NCI-H2171 (cell line): ENCODE data around the gene HEATR3.

Experiments used
- DNase-seq: peaks from one replicate; lab custom pipeline; 2025; lab: John Stamatoyannopoulos, UW

HEATR3 gene

DNA sequence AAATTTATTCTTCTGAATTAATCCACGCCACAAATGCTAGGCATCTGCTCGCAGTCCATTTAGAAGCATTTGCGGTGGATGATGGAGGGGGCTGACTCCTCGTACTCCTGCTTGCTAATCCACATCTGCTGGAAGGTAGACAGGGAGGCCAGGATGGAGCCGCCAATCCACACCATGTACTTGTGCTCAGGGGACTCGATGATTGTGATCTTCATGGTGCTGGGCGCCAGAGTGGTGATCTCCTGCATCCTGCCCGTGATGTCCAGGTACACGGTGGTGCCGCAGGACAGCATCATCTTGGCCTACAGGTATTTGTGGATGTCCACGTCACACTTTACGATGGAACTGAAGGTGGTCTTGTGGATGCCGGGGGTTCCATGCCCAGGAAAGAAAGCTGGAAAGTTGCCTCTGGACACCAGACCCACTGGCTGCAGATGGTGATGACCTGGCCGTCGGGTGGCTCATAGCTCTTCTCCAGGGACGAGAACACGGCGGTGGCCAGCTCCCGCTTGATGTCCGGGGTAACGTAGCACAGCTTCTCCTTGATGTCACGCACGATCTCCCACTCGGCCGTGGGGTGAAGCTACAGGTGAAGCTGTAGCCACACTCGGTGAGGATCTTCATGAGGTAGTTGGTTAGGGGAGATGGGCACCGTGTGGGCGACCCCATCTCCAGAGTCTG lies 7.5 kb upstream of the HEATR3 start:
- DNase-seq: no peak

DNA sequence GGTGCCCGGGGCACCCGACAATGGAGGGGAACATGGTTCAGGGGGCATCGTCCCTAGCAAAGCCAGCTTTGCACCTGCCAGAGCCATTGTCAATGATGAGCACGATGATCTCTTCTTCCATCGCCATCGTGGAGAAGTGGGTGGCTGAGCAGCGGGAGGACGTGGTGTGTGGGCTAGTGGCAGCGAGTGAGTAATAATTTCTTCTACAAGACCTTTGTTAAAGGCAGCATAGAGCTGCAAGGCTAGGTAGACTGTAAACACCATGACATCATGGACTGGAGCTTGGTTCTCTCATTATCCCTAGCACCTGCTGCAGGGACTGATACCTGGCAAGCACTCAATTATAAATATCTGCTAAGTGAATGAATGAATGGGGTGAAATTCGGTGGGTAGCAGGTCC lies 6.7 kb upstream of the HEATR3 start:
- no peak for DNase-seq

DNA sequence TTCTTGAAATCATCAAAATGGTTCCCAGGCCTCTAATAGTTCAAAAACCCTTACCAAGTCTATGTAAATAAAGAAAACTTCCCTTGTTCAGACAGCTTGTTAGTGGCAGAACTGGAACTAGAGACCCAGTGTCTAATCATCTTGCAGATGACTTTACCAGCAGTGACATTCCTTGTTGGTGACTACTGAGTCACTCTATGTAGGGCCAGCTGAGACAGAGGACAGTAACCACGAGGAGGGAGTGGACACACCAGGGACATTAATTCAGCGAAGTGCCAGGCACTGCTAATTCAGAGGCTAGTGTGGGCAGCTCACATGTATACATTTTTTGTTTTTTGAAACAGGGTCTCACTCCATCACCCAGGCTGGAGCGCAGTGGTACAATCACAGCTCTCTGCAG lies 6.1 kb upstream of the HEATR3 start:
- DNase-seq: no peak

DNA sequence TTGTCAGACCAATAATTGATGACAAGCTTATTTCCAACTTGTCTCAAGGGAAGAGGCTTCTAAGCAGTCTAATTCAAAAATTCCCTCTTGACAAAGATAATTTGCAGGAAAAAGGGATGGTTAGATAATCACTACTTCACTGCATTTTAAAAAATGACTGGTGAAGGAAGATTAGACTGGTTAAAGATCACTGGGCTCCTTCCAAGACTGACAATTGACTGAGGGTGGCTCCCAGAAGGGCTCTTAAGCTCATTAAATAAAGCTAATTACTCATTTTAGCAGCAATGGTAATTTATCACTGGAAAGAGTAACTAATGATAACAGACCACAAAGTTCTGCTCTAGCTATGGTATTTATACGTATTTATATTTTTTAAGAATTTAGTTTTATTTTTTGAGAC lies 4.4 kb upstream of the HEATR3 start:
- DNase-seq: no peak

DNA sequence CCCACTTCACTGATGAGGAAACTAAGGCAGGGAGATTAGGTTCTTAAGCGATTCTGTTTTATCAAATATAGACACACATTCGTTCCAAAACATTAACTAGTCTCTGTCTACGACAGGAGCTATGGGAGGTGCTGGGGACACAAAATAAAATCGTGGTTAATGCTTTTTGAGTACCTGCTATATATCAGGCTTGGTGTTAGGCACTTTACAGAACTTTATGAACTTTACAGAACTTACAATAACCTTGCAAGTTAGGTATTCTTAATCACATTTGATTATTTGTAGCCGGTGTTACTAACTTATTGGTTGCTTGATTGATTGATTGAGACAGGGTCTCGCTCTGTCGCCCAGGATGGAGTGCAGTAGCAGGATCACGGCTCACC lies 538 bp upstream of the HEATR3 start:
- DNase-seq: no peak

DNA sequence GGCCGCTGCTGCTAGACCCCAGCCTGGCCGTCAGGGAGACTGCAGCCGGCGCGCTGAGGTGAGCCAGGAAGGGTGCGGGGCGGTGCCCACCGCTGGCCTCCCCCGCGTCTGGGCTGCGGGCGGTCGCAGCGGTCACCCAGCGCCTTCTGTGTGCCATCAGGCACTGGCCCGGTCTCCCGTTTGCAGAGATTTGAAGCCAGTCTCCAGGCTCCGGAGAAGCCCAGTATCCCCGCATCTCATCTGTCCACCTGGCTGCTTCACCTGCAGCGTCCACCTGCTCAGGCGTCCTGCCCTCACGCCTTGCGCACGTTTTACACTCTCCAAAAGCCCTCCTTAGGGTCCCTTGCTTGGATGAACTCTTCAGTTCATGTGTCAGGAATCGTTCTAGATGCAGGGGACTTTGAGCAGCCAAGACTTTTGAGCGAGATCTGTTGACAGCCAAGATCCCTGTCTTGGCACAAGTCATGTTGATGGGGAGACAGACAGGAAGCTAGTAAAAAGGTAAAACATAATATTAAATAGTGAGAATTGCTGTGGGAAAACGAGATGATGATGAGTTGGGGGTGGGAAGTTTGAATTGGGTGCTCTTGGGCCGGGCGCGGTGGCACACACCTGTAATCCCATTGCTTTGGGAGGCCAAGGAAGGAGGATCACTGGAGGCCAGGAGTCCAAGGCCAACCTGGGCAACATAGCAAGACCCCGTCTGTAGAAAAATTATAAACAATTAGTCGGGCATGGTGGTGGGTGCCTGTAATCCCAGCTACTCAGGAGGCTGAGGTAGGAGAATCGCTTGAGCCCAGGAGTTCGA lies 916 bp downstream of the HEATR3 start:
- DNase-seq: no peak

DNA sequence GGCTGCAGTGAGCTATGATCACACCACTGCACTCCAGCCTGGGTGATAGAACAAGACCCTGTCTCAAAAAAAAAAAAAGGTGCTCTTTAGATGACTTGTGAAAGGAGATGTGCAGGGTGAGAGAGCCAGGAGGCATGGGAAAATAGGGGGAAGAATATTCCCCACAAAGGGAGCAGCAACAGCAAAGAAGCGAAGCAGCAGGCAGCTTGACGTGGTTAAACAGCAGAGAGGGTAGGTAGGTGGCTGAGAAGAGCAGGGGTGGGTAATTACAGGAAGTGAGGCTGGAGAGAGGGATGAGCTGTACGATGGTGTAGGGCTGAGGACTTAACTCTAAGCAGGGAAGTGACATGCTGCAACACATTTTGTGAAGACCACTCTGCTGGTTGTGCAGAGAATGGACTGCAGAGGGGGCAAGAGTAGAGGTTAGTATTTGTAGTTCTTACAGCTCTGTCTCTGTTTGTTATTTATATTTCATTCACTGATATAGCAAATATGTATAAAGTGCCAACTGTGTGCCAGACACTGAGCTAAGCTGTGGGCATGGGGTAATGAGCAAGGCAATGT lies 1.6 kb downstream of the HEATR3 start:
- DNase-seq: peak; percentile 2

DNA sequence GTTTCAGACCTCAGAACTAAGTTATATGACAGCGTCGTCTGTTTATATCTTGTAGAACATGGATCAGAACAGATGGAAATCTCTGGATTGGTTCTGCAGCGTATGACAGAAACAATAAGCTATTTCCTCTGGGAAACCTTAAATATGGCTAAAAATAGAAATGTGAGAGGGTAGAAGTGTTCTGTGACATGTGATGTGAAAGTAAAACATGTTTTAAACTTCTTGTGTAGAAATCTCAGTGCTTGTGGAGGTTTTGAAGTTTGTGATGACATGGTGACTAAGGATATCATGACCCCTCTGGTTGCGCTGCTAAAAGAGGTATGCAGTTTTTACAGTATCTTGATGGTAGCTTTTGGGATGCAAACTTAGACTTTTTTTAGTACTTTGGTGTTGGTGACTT lies 2.8 kb downstream of the HEATR3 start:
- DNase-seq: no peak

DNA sequence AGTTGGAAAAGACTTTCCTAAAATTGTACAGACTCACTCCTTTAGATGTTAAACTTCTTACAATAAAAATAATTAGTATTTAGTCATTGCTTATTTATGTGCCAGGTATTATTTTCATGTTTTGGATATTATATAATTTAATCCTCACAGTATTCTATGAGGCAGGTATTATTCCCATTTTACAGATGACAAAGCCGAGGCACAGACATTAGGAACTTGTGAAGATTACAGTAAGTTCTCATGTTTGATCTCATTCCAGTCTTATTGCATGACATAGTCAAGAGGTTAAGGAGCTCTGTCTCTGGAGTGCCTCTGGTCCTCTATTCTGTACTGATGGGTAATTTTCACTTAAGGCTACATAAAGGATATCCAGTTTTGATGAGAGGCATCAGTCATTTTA lies 3.3 kb downstream of the HEATR3 start:
- no peak for DNase-seq

DNA sequence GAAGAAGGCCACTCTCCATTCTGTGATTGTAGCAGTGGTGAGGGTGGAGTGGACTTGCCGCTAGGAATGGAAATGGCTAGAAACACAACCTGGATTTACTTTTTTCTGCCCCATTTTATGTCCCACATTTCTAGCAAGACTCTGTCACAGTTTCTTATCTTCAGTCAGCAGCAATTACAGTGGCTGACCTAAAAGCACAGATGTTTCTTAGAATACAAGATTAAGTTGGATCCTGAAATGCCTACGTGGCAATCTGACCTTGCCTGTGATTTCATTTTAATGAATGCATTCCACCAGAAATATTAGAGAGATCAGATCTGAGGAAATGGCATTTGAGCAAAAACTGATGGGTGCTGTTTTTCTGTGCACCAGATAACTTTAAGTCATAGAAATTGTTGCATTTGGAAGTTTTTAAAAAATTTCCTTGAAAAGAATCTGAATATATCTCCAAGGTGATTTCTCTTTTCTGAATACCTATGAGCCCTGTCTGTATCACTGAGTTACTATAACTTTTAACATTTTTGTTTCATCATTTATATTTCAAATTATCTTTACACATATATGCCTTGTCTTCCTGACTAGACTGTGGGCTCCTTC lies 5.4 kb downstream of the HEATR3 start:
- no peak for DNase-seq

DNA sequence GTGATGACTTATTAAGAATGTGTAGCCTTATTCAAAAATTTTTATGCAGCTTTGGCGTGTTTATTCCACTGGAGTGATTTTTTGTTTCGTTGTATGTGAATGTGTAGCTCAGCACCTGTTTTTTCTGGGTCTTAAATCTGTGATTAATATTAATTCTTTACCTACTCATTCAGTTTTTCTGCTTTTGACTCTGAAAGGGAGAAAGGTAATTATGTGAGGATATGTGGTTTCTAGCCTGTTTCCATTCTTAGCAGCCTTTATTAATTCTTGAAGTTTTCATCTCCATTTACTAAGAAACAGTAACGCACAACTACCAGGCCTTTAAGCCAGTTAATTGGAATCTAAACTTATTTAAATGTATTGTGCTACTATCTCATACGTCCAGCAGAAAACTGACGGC lies 7.0 kb downstream of the HEATR3 start:
- no peak for DNase-seq

DNA sequence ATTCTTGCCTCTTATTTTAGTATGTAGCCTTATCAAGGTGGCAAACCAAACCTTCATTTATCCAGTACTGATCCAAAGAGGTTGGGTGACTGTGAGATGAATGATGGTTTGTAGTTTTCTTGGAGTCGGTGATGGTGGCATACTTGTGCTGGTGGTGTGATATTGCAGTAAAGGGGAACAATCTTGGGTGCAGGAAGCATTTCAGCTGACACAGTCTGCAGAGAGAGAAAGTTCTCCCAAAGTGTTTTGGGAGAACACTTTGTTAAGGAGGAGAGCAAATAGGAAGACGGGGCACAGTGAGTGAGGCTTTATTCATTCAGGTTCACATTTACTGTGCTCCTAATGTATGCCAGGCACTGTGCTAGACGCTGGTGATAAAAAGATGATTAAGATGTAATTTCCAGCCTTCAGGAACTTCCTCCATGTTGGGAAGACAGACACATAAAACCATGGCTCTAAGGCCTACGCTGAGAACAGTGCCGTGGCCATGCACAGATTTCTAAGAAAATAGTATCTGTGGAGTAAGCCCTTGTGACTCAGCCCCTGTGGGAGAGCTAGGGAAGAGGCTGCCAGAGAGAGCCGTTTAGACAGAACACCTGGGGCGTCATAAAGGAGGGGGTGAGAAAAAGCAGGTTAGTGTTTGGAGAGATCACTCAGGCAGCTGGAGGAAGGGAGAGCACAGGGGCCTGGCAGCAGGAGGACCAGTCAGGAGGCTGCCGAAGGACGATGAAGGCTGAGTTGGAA lies 13.8 kb downstream of the HEATR3 start:
- DNase-seq: no peak

DNA sequence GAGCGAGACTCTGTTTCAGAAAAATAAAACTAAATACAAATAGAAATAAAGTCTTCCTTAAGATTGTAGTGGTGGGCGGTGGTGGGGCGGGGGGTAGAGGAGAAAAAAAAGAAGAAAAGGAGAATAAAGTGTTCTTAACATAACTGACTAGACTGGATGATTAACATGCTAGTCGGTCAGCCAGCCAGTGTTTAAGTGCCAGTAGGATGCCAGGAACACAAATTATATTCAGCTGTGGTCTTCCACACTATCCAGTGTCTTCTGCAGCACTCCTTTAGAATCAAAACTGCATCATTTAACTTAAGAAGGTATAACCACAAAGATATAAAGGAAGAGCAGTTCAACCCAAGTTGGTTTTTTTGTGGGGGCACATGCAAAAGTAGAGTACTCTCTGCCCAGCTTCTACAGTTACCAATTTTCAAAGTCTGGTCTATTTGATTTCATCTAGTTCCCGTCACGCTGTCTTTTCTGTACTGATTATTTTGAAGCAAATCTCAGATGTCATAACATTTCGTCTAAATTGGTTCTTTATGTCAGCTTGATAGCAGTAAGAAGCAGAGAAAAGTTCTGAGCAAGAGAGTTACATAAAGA lies 15.8 kb downstream of the HEATR3 start:
- no peak for DNase-seq

DNA sequence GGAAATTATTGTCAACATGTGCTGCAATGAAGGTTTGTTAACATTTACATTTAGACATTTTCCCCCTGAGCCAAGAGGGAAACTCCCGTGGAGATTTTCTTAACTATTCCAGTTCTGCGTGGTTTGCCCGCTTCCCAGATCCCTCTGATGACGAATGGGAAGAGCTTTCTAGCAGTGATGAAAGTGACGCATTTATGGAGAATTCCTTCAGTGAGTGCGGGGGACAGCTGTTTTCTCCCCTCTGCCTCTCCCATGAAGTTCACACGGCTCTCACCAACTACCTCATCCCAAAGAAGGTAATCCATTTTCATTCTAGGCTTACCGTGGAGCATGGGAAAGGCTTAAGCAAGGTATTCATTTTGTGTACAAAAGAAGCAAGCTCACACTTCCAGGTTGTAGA lies 18.2 kb downstream of the HEATR3 start:
- DNase-seq: no peak

DNA sequence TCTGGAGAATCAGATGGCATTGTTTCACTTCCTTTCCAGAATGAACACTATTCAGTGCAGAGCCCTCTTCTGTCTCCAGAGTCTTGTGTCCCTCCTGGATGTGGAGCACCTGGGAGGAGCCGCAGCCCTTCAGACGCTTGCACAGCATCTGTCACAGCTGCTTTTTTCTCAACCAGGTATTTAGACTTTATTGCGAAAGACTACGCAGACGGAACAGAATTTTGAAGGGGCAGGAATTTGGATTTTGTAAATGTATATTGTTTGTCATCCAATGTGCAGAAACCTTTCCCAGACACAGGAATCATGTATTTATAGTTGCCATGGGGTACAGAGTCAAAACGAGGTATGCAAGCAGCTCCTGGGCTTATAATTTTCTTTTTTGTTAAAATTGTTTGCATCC lies 20.4 kb downstream of the HEATR3 start:
- DNase-seq: no peak

DNA sequence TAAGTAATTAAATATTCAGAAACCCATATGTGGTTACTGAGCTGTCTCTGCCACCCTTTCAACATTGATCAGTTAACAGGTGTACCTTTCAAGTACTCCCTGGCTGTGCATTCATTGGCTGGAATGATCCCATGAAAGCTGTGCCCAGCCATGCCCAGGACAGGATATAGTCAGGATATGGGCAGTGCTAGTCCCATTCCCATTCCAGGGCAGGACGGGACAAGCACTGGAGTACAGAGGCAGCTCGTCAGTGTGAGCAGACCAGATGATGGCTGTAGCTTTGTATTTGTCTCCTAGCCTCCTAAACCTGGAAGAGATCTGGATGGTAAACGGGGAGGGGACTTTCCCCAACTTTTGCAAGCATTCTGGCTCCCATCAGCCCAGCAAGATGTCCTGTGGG lies 22.5 kb downstream of the HEATR3 start:
- DNase-seq: no peak

DNA sequence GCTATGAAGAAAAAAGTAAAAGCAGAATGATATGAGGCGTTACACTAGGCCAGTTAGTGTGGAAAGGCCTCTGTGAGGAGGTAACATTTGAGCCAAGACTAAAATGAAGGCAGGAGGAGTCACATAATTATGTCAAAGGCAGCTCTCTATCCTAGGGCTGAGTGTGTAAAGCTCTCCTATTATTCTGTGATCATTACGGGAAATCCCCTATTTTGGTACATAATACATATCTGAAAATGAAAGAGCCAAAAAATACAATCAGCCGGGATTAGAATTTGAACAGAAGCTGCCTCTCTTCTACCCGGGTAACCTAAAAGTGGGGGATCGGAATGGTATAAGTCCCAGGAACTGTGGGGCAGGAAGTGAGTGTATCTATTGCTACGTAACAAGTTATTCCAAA lies 27.1 kb downstream of the HEATR3 start:
- no peak for DNase-seq

DNA sequence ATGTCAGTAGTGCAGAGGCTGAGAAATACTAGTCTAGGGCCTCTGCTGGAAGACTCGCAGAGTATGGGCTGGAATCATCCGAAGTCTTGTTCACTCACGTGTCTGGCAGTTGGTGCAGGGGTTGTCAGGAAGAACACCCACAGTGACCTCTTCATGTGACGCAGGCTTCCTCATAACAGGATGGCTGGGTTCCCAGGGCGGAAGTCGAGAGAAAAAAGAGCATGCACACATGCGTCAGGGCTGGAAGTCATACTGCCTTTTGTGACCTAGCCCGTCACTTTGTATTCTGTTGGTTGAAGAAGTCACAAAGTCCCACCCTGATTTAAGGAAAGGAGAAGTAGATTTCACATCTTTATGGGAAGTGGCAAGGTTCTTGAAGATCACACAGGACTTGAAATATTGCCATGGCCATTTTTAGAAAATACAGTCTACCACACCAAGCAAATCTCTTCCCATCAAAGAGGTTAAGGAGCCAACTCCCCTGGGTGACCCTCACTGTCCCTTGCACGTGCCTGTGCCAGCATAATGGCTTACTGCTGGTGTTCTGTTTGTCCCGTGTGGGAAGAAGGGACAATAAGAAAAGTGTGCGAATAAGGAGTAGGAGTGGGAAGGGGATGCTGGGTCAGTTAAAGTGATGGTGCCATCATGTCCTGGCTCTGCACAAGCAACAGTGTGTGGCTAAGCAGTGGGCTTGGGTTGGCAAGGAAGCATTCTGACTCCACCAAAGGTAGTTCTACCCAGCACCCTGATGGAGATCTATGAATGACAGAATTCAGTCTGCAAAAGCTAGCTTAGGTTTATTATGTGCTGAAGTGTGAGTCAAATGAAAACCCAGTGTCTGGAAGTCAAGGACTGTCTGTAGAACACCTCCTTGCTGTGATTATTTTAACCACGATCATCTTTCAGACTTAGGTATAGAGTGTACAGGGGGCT lies 28.1 kb downstream of the HEATR3 start:
- DNase-seq: no peak

DNA sequence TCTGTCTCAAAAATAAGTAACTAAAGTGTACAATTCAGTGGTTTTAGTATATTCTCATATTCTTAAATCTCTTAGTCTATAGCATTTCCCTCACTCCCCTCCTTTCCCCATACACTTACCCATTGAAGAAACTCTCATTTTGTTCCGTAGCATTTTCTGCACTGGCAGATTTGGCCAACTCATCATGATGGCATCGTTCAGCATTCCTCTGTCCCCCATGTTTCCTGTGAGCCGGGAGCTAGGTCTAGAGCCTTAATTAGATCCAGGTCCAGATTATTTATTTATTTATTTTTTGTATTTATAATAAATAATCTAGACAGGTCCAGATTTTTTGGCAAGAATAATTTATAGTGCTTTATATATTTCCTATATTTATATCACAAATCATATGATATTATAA lies 31.0 kb downstream of the HEATR3 start:
- no peak for DNase-seq

DNA sequence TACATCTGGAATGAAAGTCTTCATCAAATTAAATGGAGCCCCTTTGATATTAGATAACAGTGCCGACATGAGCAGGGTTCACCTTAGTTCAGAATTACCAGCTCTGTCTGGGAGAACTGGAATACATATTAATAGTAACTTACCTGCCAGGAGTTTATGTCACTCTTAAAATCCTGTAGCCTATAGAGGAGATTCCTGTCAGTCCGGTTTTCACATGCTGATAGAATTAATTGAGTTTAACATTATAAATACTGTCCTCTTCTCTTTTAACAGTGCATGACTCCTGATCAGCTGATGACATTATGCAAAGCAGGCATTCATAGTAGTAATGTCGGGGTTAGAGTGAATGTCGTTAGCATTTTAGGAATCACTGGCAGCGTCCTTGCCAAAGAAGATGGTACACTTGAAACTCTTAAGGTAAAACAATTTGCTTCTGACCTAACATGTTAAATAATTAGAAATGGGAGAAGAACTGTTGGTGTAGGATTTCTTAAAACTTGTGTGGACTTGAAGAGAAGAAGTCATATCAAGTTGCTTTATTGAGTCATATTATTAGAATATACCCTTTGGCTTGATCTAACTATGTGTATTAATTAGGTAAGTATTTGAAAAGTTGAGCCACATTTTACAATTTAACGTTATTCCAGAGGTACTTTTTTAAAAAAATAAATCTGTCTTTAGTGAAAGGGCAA lies 34.3 kb downstream of the HEATR3 start:
- no peak for DNase-seq
